DND-41 (cell line): ENCODE results near the gene MED13.

ENCODE experiments used
- EZH2 ChIP-seq: IDR thresholded peaks from 3 replicates; pipeline ENCODE4 v1.6.1; 2012; ENCODE audit warnings: borderline replicate concordance, low read depth, mild to moderate bottlenecking, moderate library complexity, low read length, inconsistent platforms; ENCODE audit not compliant: severe bottlenecking
- TF ChIP-seq, protein P1 (sequence below): IDR thresholded peaks from 2 replicates; pipeline ENCODE4 v1.5.1; 2012; ENCODE audit warnings: borderline replicate concordance, low read length, moderate library complexity, mild to moderate bottlenecking; ENCODE audit not compliant: poor library complexity, severe bottlenecking; ENCODE audit errors: extremely low read depth

DNA sequence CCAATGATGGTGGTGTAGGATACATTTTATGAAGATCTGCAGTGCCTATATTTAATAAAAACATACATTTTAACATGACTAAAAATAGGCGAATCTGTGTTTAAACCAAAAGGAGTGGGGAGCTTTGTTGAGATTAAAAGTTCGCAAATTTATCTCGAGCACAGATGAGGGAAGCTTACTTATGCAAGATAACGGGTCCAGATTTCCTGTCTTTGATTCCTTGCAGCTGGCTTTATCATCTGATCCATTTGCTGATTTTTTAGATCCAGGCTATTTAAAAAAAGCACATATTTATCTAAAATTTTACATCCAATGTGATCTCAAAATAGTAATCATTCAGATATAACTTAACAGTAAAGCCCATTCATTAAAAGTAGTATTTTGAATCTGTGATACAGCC is 80.3 kb downstream of the MED13 start:
- TF ChIP-seq, protein P1, sequence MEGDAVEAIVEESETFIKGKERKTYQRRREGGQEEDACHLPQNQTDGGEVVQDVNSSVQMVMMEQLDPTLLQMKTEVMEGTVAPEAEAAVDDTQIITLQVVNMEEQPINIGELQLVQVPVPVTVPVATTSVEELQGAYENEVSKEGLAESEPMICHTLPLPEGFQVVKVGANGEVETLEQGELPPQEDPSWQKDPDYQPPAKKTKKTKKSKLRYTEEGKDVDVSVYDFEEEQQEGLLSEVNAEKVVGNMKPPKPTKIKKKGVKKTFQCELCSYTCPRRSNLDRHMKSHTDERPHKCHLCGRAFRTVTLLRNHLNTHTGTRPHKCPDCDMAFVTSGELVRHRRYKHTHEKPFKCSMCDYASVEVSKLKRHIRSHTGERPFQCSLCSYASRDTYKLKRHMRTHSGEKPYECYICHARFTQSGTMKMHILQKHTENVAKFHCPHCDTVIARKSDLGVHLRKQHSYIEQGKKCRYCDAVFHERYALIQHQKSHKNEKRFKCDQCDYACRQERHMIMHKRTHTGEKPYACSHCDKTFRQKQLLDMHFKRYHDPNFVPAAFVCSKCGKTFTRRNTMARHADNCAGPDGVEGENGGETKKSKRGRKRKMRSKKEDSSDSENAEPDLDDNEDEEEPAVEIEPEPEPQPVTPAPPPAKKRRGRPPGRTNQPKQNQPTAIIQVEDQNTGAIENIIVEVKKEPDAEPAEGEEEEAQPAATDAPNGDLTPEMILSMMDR = no peak
- no peak for TF ChIP-seq EZH2
